Peyer's patch (tissue), 4 donors: ENCODE data around the gene C1orf52. TPM values are rescaled to one million over a fixed set of nuclear protein-coding genes. Genes with fewer than 3 reads are reported as not detected.
A peak's percentile ranks its signal among the peaks of the same experiment; 100 is the strongest.

ENCODE experiments used
- DNase-seq, 3 donors: peaks; one replicate each; pipeline ENCODE4 v3.0.0-alpha.2; 2017 to 2019
- H3K27ac ChIP-seq, 4 donors: fragments of 200-600 bp; sonication (generic); one replicate each; pipeline ENCODE4 v1.5.1; 2016 to 2019
- H3K27me3 ChIP-seq, 2 donors: fragments of 200-600 bp; sonication (generic); one replicate each; pipeline ENCODE4 v1.5.1; 2019
- H3K36me3 ChIP-seq, 3 donors: fragments of 200-600 bp; sonication (generic); one replicate each; pipeline ENCODE4 v1.5.1; 2016 to 2019
- H3K4me1 ChIP-seq, 4 donors: fragments of 200-600 bp; sonication (generic); one replicate each; pipeline ENCODE4 v1.5.1; 2016 to 2019
- H3K4me3 ChIP-seq, 4 donors: fragments of 200-600 bp; sonication (generic); 1 replicate in 3 of 4; 2 replicates in 1 of 4; pipeline ENCODE4 v1.5.1; 2016 to 2019; ENCODE audit warnings: mild to moderate bottlenecking in 1 of 4
- H3K9me3 ChIP-seq, 4 donors: fragments of 200-600 bp; sonication (generic); one replicate each; pipeline ENCODE4 v1.5.1; 2016 to 2019; ENCODE audit warnings: mild to moderate bottlenecking in 1 of 4
- CTCF ChIP-seq, 6 experiments: fragments of 450-650 bp in 4 of 6; fragments of 200-600 bp in 2 of 6; sonication (generic) in 1 of 6; IDR thresholded peaks; one replicate each; pipeline ENCODE4 v1.5.1; 2017 to 2019; ENCODE audit warnings: antibody characterized with exemption in 6 of 6, mild to moderate bottlenecking in 3 of 6, moderate library complexity in 1 of 6
- POLR2A ChIP-seq, 2 donors: fragments of 450-650 bp; IDR thresholded peaks; one replicate each; pipeline ENCODE4 v1.5.1; 2017; ENCODE audit warnings: antibody characterized with exemption in 2 of 2, mild to moderate bottlenecking in 2 of 2, moderate library complexity in 2 of 2
- total RNA-seq, 4 donors: library from RNA; depleted of rRNA; stranded (reverse); fragments of >200 nt; gene quantifications; one replicate each; pipeline ENCODE4 v1.1.0, GENCODE V29; 2016

Gene C1orf52
- total RNA-seq, result 10 to 100 TPM; 15.1 to 57.8 (median 18.4) TPM

DNA sequence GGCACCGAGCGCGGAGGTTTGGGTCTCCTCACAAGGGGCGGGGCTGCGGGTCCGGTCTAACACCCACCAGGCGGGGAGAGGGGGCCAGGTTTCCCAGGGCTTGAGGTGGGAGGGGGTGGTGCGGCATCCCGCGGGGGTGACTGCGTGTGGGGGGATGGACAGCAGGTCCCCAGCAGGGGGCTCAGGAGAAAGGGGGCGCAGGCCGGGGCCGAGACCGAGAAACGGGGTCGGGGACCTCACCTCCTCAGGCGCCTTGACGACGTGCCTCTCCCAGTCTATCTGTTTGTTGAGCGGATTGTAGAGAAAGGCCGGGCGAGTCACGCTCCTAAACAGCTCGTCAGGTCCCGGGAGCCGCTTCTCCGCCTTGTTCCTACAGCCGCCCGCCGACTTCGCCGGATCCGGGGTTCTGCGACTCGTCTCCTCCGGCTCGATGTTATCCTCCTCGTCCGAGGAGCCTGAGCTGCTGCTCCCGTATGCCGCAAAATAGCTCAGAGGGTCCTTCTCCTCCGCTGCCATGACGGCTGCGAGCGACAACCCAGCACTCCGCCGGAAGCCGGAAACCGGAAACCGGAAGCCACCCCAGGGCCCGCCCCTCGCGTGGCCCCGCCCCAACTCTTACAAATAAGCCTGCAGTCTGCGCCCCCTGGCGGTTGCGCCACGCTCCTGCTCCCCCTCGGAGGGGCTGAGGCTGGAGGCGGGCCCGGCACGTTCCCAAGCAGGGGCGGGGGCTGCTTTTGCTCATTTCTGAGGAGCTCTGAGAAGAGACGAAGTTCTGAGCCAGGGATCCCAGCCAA is at the start of gene C1orf52:
C1orf52 (minus strand) TSS at position 545 of the 794 bp plus-strand sequence; CDS start at position 516, 29 bp downstream.
- H3K4me1 ChIP-seq, result peaks cover 0 to 35% (median 9%) of the 10 kb centered on the region in 4 donors
- peak within 1 kb of the TSS; percentile 74 to 86 (median 79) for H3K27ac ChIP-seq
- peaks cover 0 to 22% (median 0%) of the 10 kb centered on the region in 3 donors for H3K36me3 ChIP-seq
- peak within 1 kb of the TSS; percentile 85 to 95 (median 92) for H3K4me3 ChIP-seq
- H3K9me3 ChIP-seq, result no peaks in the 10 kb centered on the region
- H3K27me3 ChIP-seq, result no peaks in the 10 kb centered on the region
- DNase-seq, result peak; percentile 97
- TF ChIP-seq POLR2A (IDR thresholded peaks at IDR 0.05), result peak; percentile 68 to 80
- peak; percentile 91 to 100 (median 96) for TF ChIP-seq CTCF (IDR thresholded peaks at IDR 0.05)

- Histone ChIP-seq H3K36me3 (no peaks in the 10 kb centered on the region), H3K27me3 (no peaks in the 10 kb centered on the region), H3K9me3 (no peaks in the 10 kb centered on the region), H3K27ac (no peak overlapping the region), H3K4me3 (no peak overlapping the region), H3K4me1 (peaks cover 0 to 8% (median 2%) of the 10 kb centered on the region in 4 donors)
- TF ChIP-seq CTCF (IDR thresholded peaks at IDR 0.05) (no peak), POLR2A (IDR thresholded peaks at IDR 0.05) (no peak)
- DNase-seq, result no peak
Measured at GRCh38 chr1:85308833-85309350, 49.4 kb upstream of the C1orf52 start.

DNA sequence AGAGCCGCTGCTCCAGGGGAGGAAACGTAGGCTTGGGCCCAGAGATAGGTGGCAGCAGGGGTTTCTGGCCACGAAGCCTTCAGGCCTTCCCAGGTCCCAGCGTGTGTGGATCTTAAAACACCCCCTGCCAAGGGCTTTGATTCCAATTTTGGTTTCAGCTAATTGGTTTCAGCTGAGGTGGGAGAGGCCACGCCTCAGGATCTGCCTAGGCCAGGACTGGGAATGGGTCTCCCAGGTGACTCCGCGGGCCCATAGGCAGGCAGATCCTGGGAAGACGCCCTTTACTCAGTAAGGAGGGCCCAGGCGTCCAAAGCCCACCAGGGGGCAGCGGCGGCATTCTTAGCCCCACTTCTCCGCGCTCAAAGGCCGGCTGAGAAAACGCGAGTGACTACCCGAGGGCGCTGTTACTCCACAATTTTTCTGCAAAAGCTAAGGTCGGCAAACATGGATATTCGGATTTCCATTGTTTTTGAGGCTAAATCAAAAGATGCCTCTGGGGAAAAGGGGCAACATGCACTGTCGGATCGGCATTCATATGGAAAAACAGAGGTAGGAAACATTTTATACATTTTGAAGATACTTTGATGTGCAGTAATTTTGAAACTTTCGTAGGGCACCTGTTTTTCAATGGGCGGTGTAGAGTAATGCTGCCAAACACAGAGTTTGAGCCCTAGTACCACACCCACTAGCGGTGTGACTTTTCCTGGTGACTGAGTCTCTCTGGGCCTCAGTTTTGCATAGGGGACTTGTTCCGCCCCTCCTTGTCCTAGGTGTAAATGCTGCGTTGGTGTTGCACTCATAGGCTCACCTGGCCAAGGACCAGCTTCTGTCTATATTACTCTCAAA is 48.7 kb upstream of the C1orf52 start:
- TF ChIP-seq CTCF (IDR thresholded peaks at IDR 0.05), result peak; percentile 69 to 94 (median 90)
- TF ChIP-seq POLR2A (IDR thresholded peaks at IDR 0.05), result no peak
- H3K27ac ChIP-seq, result no peak overlapping the region
- H3K4me3 ChIP-seq, result peak overlapping the region in 2 of 4 donors; percentile 7 to 11
- no peaks in the 10 kb centered on the region for H3K27me3 ChIP-seq
- peaks cover 0 to 8% (median 2%) of the 10 kb centered on the region in 4 donors for H3K4me1 ChIP-seq
- peak; percentile 76 to 91 (median 86) for DNase-seq
- H3K36me3 ChIP-seq, result no peaks in the 10 kb centered on the region
- no peaks in the 10 kb centered on the region for H3K9me3 ChIP-seq

- Histone ChIP-seq H3K4me1 (peaks cover 0 to 8% (median 2%) of the 10 kb centered on the region in 4 donors), H3K4me3 (no peak overlapping the region), H3K36me3 (no peaks in the 10 kb centered on the region), H3K9me3 (no peaks in the 10 kb centered on the region), H3K27ac (no peak overlapping the region), H3K27me3 (no peaks in the 10 kb centered on the region)
- DNase-seq, result no peak
- TF ChIP-seq POLR2A (IDR thresholded peaks at IDR 0.05) (no peak), CTCF (IDR thresholded peaks at IDR 0.05) (no peak)
Measured at GRCh38 chr1:85306236-85306635, 46.8 kb upstream of the C1orf52 start.

DNA sequence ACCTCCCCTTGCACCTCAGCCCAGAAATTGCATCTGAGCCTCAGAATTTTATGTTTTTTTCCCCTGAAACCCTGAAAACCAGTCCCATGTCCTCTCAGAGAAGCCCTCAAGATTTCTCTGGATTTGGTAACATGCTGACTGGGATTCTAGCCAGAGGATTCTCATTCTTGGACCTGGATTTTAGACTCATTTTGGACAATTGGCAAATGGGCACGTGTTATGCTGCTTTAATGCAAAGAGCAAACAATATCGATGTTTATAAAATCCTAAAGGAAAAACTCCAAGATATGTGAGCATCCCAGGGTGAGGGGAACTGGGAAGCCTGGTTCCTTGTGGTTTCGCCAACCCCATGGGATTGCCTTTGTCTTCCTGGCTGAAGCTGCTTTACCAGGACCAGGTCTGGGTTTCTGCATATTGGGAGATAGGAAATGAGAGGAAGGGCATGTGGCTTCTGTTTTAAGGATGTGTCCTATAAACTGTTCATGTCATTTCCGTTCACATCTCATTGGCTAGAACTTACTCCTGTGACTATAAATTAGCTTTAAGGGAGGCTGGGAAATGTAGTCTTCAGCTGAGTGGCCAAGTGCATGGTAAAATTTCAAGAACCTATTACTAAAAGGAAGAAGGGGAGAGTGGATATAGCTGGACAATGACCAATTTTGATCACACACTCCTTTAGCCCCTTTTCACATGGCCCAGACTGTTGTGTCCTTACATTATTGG is 44.1 kb upstream of the C1orf52 start:
- Histone ChIP-seq H3K9me3 (no peaks in the 10 kb centered on the region), H3K4me3 (no peak overlapping the region), H3K27me3 (no peaks in the 10 kb centered on the region), H3K4me1 (peaks cover 0 to 8% (median 2%) of the 10 kb centered on the region in 4 donors), H3K27ac (no peak overlapping the region), H3K36me3 (no peaks in the 10 kb centered on the region)
- TF ChIP-seq POLR2A (IDR thresholded peaks at IDR 0.05) (no peak), CTCF (IDR thresholded peaks at IDR 0.05) (no peak)
- DNase-seq, result no peak
